Globus pallidus (tissue), 1 donor: Measurements from ENCODE around the gene ALG12.

ENCODE experiments used
- DNase-seq: peaks from one replicate; pipeline ENCODE4 v3.0.0-alpha.2; 2015; ENCODE audit warnings: low spot score

ALG12 gene

GRCh38 chr22:49957826-49958365 lies 39.7 kb upstream of the ALG12 start:
- no peak for DNase-seq

- DNase-seq: no peak
Observed at GRCh38 chr22:49956914-49957825, 38.9 kb upstream of the ALG12 start.

GRCh38 chr22:49956418-49956770 lies 38.2 kb upstream of the ALG12 start:
- DNase-seq: no peak

GRCh38 chr22:49955581-49956417 lies 37.6 kb upstream of the ALG12 start:
- DNase-seq: no peak

GRCh38 chr22:49954991-49955580 lies 36.8 kb upstream of the ALG12 start:
- DNase-seq: no peak

- DNase-seq: no peak
Observed at GRCh38 chr22:49954354-49954753, 36.1 kb upstream of the ALG12 start.

GRCh38 chr22:49953680-49954344 lies 35.6 kb upstream of the ALG12 start:
- DNase-seq: no peak

- no peak for DNase-seq
Observed at GRCh38 chr22:49953027-49953679, 34.9 kb upstream of the ALG12 start.

GRCh38 chr22:49951986-49952896 lies 34.0 kb upstream of the ALG12 start:
- no peak for DNase-seq

- DNase-seq: no peak
Observed at GRCh38 chr22:49951678-49951985, 33.4 kb upstream of the ALG12 start.

- no peak for DNase-seq
Observed at GRCh38 chr22:49951000-49951677, 32.9 kb upstream of the ALG12 start.

GRCh38 chr22:49950396-49950994 lies 32.3 kb upstream of the ALG12 start:
- no peak for DNase-seq

- no peak for DNase-seq
Observed at GRCh38 chr22:49949914-49950292, 31.7 kb upstream of the ALG12 start.

- no peak for DNase-seq
Observed at GRCh38 chr22:49948958-49949913, 31.0 kb upstream of the ALG12 start.

- no peak for DNase-seq
Observed at GRCh38 chr22:49948116-49948957, 30.1 kb upstream of the ALG12 start.

- DNase-seq: no peak
Observed at GRCh38 chr22:49947296-49947622, 29.0 kb upstream of the ALG12 start.

- DNase-seq: no peak
Observed at GRCh38 chr22:49946612-49947295, 28.5 kb upstream of the ALG12 start.
